ENCODE data around the gene HPSE2. TPM values are rescaled to one million over a fixed set of nuclear protein-coding genes. Genes with fewer than 3 reads are reported as not detected.

HPSE2 gene
- total RNA-seq, 2 experiments from 2014 or later, result not detected

DNA sequence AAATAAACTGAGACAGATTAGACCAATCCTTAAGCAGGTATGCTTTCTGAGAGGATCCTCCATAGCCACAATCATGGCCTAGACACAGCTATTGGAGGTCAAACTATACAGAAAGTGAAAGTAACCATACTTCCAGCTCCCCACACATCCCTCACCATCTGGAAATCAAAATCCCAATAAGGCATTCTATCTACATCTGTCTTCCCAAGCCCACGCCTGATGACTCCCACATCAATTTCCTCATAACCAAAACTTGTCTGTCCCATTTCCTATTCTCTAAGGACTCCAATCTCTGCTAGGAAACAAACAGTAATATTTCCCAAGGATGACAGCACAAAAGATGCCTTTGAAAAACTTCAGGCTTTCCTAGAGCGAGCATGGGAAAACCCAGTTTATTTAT lies 541.6 kb downstream of the HPSE2 start:
- H3K27ac ChIP-seq (ENCODE audit: low read depth in 1 of 2, low read length in 2 of 2), result no peak overlapping the region

DNA sequence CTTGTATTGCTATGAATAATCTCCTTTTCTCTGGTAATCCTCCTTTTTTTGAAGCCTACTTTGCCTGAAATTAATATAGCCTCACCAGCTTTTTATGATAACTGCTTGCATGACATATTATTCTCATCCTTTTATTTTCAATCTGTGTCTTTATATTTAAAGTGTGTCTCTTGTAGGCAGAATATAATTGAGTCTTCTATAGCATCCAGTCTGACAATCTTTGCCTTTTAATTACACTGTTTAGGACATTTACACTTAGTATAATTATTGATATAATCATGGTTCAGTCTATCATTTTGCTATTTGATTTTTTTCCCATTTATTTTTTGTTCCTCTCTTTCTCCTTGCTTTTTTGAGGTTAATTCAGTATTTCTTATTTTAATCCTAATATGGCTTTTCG lies 548.0 kb downstream of the HPSE2 start:
- ATAC-seq (ENCODE audit: poor library complexity), result no peak
- ChIA-PET POLR2A (no interaction called here), CTCF (no interaction called here)
- DNase-seq, result no peak
- Histone ChIP-seq H3K4me1 (ENCODE audit: insufficient read depth, low read length) (no peaks in the 10 kb centered on the region), H3K9me3 (ENCODE audit: control insufficient read depth in 1 of 2, insufficient read depth in 1 of 2, low read length in 2 of 2) (peaks cover 0 to 16% of the 10 kb centered on the region in 2 experiments), H3K4me3 (ENCODE audit: low read length) (no peak overlapping the region), H3K27ac (ENCODE audit: low read depth in 1 of 2, low read length in 2 of 2) (no peak overlapping the region), H3K36me3 (ENCODE audit: insufficient read depth, low read length) (no peaks in the 10 kb centered on the region), H3K27me3 (ENCODE audit: control insufficient read depth in 1 of 2, insufficient read depth in 2 of 2, low read length in 2 of 2) (peaks cover 0 to 5% of the 10 kb centered on the region in 2 experiments)
- H3K27me3 Mint-ChIP-seq, result peaks cover 5% of the 10 kb centered on the region
- peaks cover 4% of the 10 kb centered on the region for H3K9me3 Mint-ChIP-seq
- intact Hi-C loops (cut with DNase I, micrococcal nuclease), result no loop called here
- no peak overlapping the region for H3K27ac Mint-ChIP-seq
- no peaks in the 10 kb centered on the region for H3K36me3 Mint-ChIP-seq (ENCODE audit: low read depth)
- H3K4me3 Mint-ChIP-seq, result no peak overlapping the region
- TF ChIP-seq, protein P1, sequence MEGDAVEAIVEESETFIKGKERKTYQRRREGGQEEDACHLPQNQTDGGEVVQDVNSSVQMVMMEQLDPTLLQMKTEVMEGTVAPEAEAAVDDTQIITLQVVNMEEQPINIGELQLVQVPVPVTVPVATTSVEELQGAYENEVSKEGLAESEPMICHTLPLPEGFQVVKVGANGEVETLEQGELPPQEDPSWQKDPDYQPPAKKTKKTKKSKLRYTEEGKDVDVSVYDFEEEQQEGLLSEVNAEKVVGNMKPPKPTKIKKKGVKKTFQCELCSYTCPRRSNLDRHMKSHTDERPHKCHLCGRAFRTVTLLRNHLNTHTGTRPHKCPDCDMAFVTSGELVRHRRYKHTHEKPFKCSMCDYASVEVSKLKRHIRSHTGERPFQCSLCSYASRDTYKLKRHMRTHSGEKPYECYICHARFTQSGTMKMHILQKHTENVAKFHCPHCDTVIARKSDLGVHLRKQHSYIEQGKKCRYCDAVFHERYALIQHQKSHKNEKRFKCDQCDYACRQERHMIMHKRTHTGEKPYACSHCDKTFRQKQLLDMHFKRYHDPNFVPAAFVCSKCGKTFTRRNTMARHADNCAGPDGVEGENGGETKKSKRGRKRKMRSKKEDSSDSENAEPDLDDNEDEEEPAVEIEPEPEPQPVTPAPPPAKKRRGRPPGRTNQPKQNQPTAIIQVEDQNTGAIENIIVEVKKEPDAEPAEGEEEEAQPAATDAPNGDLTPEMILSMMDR (IDR thresholded peaks at IDR 0.05), result no peak
- no peaks in the 10 kb centered on the region for H3K4me1 Mint-ChIP-seq (ENCODE audit: low read depth)

More for the DNA sequence above, 541.6 kb downstream of the HPSE2 start:
- peaks cover 13% of the 10 kb centered on the region for H3K27me3 Mint-ChIP-seq
- H3K4me3 ChIP-seq (ENCODE audit: low read length), result no peak overlapping the region
- H3K36me3 Mint-ChIP-seq (ENCODE audit: low read depth), result no peaks in the 10 kb centered on the region
- ATAC-seq (ENCODE audit: poor library complexity) (no peak), DNase-seq (no peak)
- H3K27me3 ChIP-seq (ENCODE audit: control insufficient read depth in 1 of 2, insufficient read depth in 2 of 2, low read length in 2 of 2), result peaks cover 0 to 9% of the 10 kb centered on the region in 2 experiments
- intact Hi-C loops (cut with DNase I, micrococcal nuclease), result no loop called here
- peaks cover 2% of the 10 kb centered on the region for H3K9me3 Mint-ChIP-seq
- peaks cover under 1 to 7% of the 10 kb centered on the region in 2 experiments for H3K9me3 ChIP-seq (ENCODE audit: control insufficient read depth in 1 of 2, insufficient read depth in 1 of 2, low read length in 2 of 2)
- no peaks in the 10 kb centered on the region for H3K36me3 ChIP-seq (ENCODE audit: insufficient read depth, low read length)
- TF ChIP-seq, protein P1 (IDR thresholded peaks at IDR 0.05), result no peak
- CTCF ChIA-PET, result no interaction called here
- POLR2A ChIA-PET, result no interaction called here
- H3K4me1 Mint-ChIP-seq (ENCODE audit: low read depth), result no peaks in the 10 kb centered on the region
- no peak overlapping the region for H3K27ac Mint-ChIP-seq
- no peak overlapping the region for H3K4me3 Mint-ChIP-seq
- no peaks in the 10 kb centered on the region for H3K4me1 ChIP-seq (ENCODE audit: insufficient read depth, low read length)

DNA sequence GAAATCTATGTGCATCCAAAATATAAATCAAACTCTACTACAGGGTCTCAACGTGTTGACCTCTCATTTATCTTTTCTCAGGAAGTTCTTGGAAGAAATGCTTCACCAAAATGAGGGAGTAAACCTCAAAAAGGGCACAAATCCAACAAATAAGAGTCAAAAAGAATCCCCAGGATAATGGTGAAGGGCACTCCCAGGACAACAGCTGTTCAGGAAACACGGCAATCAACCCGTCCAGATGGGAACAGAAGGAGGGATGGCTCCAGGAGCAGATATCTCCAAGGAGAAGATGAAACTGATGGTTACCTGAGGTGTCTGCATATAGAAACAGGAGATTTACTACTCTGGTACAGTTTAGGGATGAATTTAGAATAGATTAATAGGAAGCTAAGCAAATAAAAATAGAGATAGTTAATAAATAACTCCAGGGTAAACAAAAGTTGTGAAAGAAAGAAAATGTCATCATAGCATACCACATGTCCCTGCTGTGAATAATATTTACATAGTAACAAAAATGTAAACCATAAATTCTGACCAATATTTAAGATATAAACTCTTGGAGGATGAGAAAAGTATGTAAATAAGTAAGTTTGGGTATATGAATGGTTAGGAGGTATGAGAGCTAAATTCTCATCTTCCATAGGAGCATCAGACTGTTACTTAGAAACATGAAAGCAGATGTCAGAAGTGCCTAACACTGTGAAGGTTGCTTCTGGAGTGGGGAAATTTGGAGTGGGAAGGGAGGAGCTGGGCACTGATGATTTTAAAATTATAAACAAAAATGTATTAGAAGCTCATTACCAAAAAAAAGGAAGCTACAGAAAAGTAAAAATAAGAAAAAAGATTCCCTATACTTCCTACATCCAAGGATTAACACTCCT lies 551.4 kb downstream of the HPSE2 start:
- H3K27me3 ChIP-seq (ENCODE audit: control insufficient read depth in 1 of 2, insufficient read depth in 2 of 2, low read length in 2 of 2), result no peaks in the 10 kb centered on the region
- no peaks in the 10 kb centered on the region for H3K36me3 ChIP-seq (ENCODE audit: insufficient read depth, low read length)
- no peaks in the 10 kb centered on the region for H3K4me1 ChIP-seq (ENCODE audit: insufficient read depth, low read length)
- TF ChIP-seq, protein P1 (IDR thresholded peaks at IDR 0.05), result no peak
- Mint-ChIP-seq H3K27ac (no peak overlapping the region), H3K36me3 (ENCODE audit: low read depth) (no peaks in the 10 kb centered on the region), H3K27me3 (peaks cover 8% of the 10 kb centered on the region), H3K4me1 (ENCODE audit: low read depth) (no peaks in the 10 kb centered on the region), H3K9me3 (peaks cover 3% of the 10 kb centered on the region), H3K4me3 (no peak overlapping the region)
- H3K4me3 ChIP-seq (ENCODE audit: low read length), result no peak overlapping the region
- peaks cover 0 to 16% of the 10 kb centered on the region in 2 experiments for H3K9me3 ChIP-seq (ENCODE audit: control insufficient read depth in 1 of 2, insufficient read depth in 1 of 2, low read length in 2 of 2)
- CTCF ChIA-PET, result no interaction called here
- ATAC-seq (ENCODE audit: poor library complexity) (no peak), DNase-seq (no peak)
- intact Hi-C loops (cut with DNase I, micrococcal nuclease), result no loop called here
- H3K27ac ChIP-seq (ENCODE audit: low read depth in 1 of 2, low read length in 2 of 2), result no peak overlapping the region
- POLR2A ChIA-PET, result no interaction called here

All from CD4-positive, alpha-beta T cell (primary cell).